ENCODE results near the gene GPR17.

GRCh38 chr2:127639111-127639474 lies 6.9 kb upstream of the GPR17 start:
- no peak for TF ChIP-seq PHTF2 (CRISPR knock-in tag; IDR thresholded peaks at IDR 0.05)
- no peak for TF ChIP-seq HINFP (tag; conservative IDR thresholded peaks at IDR 0.05; ENCODE audit: low read depth)
- no peak for TF ChIP-seq CCNT2 (IDR thresholded peaks at IDR 0.05; ENCODE audit: borderline replicate concordance, extremely low read depth, insufficient read length, low read depth, low read length)
- no peak for TF ChIP-seq EZH2 (IDR thresholded peaks at IDR 0.05; ENCODE audit: borderline replicate concordance, low read depth, low read length)
- no peak for TF ChIP-seq NR2C1 (IDR thresholded peaks at IDR 0.05)
- no peak for TF ChIP-seq NR2C1 (tag; IDR thresholded peaks at IDR 0.05)
- no peak for TF ChIP-seq JUN (IDR thresholded peaks at IDR 0.05; ENCODE audit: borderline replicate concordance, low read depth, low read length)
- no peak for TF ChIP-seq JUN (CRISPR knock-in tag; IDR thresholded peaks at IDR 0.05; ENCODE audit: borderline replicate concordance)
- TF ChIP-seq ARNT (IDR thresholded peaks at IDR 0.05), result no peak
- no peak for TF ChIP-seq DMBX1 (CRISPR knock-in tag; IDR thresholded peaks at IDR 0.05; ENCODE audit: borderline replicate concordance)
- TF ChIP-seq E2F6 (IDR thresholded peaks at IDR 0.05; ENCODE audit: borderline replicate concordance in 1 of 2, extremely low read depth in 1 of 2, insufficient read depth in 1 of 2, insufficient read length in 1 of 2, low read depth in 1 of 2, low read length in 1 of 2, poor library complexity in 1 of 2, severe bottlenecking in 1 of 2), result no peak
- TF ChIP-seq ETV5 (CRISPR knock-in tag; IDR thresholded peaks at IDR 0.05; ENCODE audit: low read depth), result no peak
- TF ChIP-seq, protein P1, sequence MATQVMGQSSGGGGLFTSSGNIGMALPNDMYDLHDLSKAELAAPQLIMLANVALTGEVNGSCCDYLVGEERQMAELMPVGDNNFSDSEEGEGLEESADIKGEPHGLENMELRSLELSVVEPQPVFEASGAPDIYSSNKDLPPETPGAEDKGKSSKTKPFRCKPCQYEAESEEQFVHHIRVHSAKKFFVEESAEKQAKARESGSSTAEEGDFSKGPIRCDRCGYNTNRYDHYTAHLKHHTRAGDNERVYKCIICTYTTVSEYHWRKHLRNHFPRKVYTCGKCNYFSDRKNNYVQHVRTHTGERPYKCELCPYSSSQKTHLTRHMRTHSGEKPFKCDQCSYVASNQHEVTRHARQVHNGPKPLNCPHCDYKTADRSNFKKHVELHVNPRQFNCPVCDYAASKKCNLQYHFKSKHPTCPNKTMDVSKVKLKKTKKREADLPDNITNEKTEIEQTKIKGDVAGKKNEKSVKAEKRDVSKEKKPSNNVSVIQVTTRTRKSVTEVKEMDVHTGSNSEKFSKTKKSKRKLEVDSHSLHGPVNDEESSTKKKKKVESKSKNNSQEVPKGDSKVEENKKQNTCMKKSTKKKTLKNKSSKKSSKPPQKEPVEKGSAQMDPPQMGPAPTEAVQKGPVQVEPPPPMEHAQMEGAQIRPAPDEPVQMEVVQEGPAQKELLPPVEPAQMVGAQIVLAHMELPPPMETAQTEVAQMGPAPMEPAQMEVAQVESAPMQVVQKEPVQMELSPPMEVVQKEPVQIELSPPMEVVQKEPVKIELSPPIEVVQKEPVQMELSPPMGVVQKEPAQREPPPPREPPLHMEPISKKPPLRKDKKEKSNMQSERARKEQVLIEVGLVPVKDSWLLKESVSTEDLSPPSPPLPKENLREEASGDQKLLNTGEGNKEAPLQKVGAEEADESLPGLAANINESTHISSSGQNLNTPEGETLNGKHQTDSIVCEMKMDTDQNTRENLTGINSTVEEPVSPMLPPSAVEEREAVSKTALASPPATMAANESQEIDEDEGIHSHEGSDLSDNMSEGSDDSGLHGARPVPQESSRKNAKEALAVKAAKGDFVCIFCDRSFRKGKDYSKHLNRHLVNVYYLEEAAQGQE (IDR thresholded peaks at IDR 0.05; ENCODE audit: borderline replicate concordance), result no peak
- TF ChIP-seq, protein P1 (CRISPR knock-in tag; IDR thresholded peaks at IDR 0.05; ENCODE audit: low read depth), result no peak
- TF ChIP-seq BHLHE40 (IDR thresholded peaks at IDR 0.05; ENCODE audit: low read length), result no peak
- TF ChIP-seq ZBTB43 (CRISPR knock-in tag; IDR thresholded peaks at IDR 0.05), result no peak
- TF ChIP-seq ZNF436 (CRISPR knock-in tag; IDR thresholded peaks at IDR 0.05), result no peak

Data from K562 (cell line).